Activated naive CD4-positive, alpha-beta T cell treated with anti-CD3 and anti-CD28 coated beads, Interleukin-2, amount 50 U/mL, for 72 hours (primary cell): Measurements from ENCODE around the gene ERC1. TPM values are rescaled to one million over a fixed set of nuclear protein-coding genes. Genes with fewer than 3 reads are reported as not detected.

Source experiments
- ATAC-seq, 2 donors: fragments of 150-1000 bp; cut with Tn5 transposase; 2 replicates each; pipeline ENCODE4 v1.10.0; 2021; ENCODE audit warnings: mild to moderate bottlenecking in 2 of 2, moderate library complexity in 2 of 2
- DNase-seq, 2 donors: peaks; one replicate each; pipeline ENCODE4 v3.0.0; 2021 to 2022; ENCODE audit warnings: low spot score in 2 of 2
- H3K27ac Mint-ChIP-seq, 2 donors: one replicate each; pipeline ENCODE4 v1.8.0; 2022; ENCODE audit warnings: mild to moderate bottlenecking in 2 of 2, mixed read lengths in 2 of 2
- H3K36me3 Mint-ChIP-seq, 2 donors: one replicate each; pipeline ENCODE4 v1.8.0; 2022; ENCODE audit warnings: mixed read lengths in 2 of 2
- H3K9me3 Mint-ChIP-seq, 2 donors: one replicate each; pipeline ENCODE4 v1.8.0; 2022; ENCODE audit warnings: mixed read lengths in 2 of 2
- total RNA-seq, 2 donors: library from RNA; stranded (reverse); gene quantifications; one replicate each; pipeline ENCODE4 v1.2.3, GENCODE V29; 2022

ERC1 gene
- total RNA-seq, 2 donors from 2014 or later = 22.5 to 40.9 TPM

DNA sequence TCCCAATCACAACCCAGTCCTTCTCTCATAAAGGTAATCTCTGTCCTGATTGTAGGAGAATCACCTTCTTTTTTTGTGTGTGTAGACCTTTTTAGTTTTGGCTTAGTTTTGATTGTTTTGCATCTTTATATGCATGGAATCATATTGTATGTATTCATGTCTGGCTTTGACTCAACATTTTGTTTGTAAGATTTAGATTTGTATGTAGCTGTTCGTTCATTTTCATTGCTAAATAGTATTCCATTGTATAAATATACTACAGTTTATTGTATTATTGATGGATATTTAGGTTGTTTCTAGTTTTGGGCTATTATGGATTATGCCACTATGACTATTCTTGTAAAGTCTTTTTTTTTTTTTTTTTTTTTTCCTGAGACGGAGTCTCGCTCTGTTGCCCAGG, 10.5 kb downstream of the ERC1 start:
- peaks cover 0 to 6% of the 10 kb centered on the region in 2 donors for H3K36me3 Mint-ChIP-seq
- DNase-seq = no peak
- ATAC-seq = no peak
- no peaks in the 10 kb centered on the region for H3K9me3 Mint-ChIP-seq
- H3K27ac Mint-ChIP-seq = no peak overlapping the region

DNA sequence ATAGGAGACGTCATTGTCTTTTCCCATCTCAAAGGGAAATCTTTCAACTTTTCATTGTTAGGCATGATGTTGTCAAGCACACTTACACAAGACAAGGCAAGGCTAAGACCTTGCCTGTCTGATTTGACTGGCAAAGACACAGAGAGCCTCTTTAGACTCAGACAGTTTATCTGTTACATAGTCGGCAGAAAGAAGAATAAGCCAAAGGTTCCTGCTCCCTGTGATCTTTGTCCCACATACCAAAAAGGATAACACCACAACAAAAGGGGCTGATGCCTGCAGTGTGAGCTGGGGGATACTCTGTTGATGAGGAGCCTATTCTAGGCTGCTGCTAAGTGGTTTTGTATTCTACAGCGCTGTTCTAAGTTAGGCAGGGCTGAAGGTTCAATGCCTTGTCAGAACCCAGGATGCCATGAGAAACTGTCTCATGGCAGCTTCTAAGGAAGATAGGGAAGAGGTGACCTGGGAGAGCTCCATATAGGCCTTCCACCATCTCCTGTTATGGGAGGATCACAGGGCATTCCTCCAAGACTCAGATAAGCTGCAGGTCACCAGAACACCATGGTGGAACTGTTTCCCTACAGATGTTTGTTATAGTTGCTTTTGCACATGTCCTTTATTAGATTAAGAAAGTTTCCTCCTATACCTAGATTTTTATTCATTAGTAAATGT, 12.7 kb downstream of the ERC1 start:
- no peak for ATAC-seq
- H3K27ac Mint-ChIP-seq = no peak overlapping the region
- peaks cover 0 to 6% of the 10 kb centered on the region in 2 donors for H3K36me3 Mint-ChIP-seq
- DNase-seq = no peak
- H3K9me3 Mint-ChIP-seq = no peaks in the 10 kb centered on the region

DNA sequence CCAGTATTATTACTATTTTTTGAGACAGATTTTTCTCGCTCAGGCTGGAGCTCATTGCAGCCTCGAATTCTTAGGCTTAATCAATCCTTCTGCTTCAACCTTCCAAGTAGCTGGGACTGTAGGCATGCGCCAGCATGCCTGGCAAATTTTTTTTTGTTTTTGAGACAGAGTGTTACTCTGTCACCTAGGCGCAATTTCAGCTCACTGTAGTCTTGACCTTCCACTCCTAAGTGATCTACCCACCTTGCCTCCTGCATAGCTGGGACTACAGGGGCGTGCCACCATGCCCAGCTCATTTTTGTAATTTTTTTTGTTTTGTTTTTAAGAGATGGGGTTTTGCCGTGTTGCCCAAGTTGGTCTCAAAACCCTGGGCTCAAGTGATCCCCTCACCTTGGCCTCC, 15.2 kb downstream of the ERC1 start:
- no peak overlapping the region for H3K27ac Mint-ChIP-seq
- no peaks in the 10 kb centered on the region for H3K9me3 Mint-ChIP-seq
- DNase-seq (no peak), ATAC-seq (no peak)
- peaks cover 0 to 6% of the 10 kb centered on the region in 2 donors for H3K36me3 Mint-ChIP-seq

GRCh38 chr12:1007276-1007675, 16.3 kb downstream of the ERC1 start:
- no peak for ATAC-seq
- no peaks in the 10 kb centered on the region for H3K9me3 Mint-ChIP-seq
- H3K36me3 Mint-ChIP-seq = peaks cover 0 to 6% of the 10 kb centered on the region in 2 donors
- no peak for DNase-seq
- no peak overlapping the region for H3K27ac Mint-ChIP-seq

DNA sequence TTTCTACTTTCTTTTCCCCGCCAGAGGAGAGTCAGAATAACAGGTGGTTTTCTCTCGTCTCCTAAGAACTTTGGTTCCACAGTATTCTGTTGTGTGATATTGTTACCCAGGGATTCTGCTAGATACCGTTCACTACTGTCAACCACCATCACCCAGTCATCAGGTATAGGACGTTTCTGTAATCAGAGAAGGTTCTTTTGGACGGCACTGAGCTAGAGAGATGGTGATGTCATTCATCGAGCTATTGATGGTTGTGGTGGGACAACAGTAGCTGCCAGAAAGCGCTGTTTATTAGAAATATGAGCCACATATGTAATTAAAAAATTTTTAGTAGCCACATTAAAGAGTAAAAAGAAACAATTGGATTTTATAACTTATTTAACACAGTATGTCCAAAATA, 17.0 kb downstream of the ERC1 start:
- Mint-ChIP-seq H3K36me3 (peaks cover 0 to 6% of the 10 kb centered on the region in 2 donors), H3K9me3 (no peaks in the 10 kb centered on the region), H3K27ac (no peak overlapping the region)
- ATAC-seq (no peak), DNase-seq (no peak)

DNA sequence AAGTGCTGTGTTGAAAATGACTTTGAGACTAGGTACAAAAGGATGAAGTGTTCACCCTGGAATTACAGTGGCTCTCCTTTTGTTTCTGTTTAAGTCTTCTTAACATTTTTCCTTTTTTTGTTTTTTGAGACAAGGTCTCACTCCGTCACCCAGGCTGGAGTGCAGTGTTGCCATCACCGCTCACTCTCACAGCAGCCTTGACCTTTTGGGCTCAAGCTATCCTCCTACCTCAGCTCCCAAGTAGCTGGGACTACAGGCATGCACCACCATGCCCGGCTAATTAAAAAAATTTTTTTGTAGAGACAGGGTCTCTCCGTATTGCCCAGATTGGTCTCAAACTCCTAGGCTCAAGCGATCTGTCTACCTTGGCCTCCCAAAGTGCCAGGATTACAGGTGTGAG, 20.1 kb downstream of the ERC1 start:
- Mint-ChIP-seq H3K27ac (no peak overlapping the region), H3K9me3 (no peaks in the 10 kb centered on the region), H3K36me3 (peaks cover 0 to 5% of the 10 kb centered on the region in 2 donors)
- no peak for DNase-seq
- no peak for ATAC-seq

GRCh38 chr12:1013618-1014489, 22.8 kb downstream of the ERC1 start:
- peaks cover 0 to 5% of the 10 kb centered on the region in 2 donors for H3K36me3 Mint-ChIP-seq
- peak overlapping the region in 1 of 2 donors; percentile 29 for H3K27ac Mint-ChIP-seq
- no peak for ATAC-seq
- H3K9me3 Mint-ChIP-seq = no peaks in the 10 kb centered on the region
- DNase-seq = no peak

GRCh38 chr12:1019283-1019682, 28.3 kb downstream of the ERC1 start:
- DNase-seq (no peak), ATAC-seq (no peak)
- Mint-ChIP-seq H3K9me3 (no peaks in the 10 kb centered on the region), H3K27ac (no peak overlapping the region), H3K36me3 (peaks cover 5 to 7% of the 10 kb centered on the region in 2 donors)

GRCh38 chr12:1020389-1020788, 29.4 kb downstream of the ERC1 start:
- ATAC-seq (peak in 1 of 2 donors; percentile 86), DNase-seq (no peak)
- Mint-ChIP-seq H3K9me3 (no peaks in the 10 kb centered on the region), H3K36me3 (peaks cover 5 to 7% of the 10 kb centered on the region in 2 donors), H3K27ac (peak overlapping the region; percentile 6 to 43)

GRCh38 chr12:1022032-1022970, 31.3 kb downstream of the ERC1 start:
- Mint-ChIP-seq H3K36me3 (peaks cover 6 to 7% of the 10 kb centered on the region in 2 donors), H3K9me3 (no peaks in the 10 kb centered on the region), H3K27ac (no peak overlapping the region)
- ATAC-seq (no peak), DNase-seq (no peak)

DNA sequence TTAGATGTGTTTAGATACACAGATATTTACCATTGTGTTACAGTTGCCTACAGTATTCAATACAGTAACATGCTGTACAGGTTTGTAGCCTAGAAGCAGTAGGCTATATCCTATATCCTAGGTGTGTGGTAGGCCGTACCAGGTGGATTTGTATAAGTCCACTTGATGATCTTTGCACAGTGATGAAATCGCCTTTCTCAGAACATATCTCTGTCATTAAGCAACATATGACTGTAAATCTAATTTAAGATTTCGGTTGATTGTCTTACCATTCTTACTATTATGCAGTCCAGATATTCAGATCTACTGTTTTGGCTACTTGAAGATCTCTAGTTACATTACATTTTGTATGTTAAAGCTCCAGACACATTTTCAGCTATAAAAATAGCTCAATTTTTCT, 39.8 kb downstream of the ERC1 start:
- Mint-ChIP-seq H3K36me3 (peaks cover 5 to 11% of the 10 kb centered on the region in 2 donors), H3K27ac (no peak overlapping the region)
- no peak for ATAC-seq

DNA sequence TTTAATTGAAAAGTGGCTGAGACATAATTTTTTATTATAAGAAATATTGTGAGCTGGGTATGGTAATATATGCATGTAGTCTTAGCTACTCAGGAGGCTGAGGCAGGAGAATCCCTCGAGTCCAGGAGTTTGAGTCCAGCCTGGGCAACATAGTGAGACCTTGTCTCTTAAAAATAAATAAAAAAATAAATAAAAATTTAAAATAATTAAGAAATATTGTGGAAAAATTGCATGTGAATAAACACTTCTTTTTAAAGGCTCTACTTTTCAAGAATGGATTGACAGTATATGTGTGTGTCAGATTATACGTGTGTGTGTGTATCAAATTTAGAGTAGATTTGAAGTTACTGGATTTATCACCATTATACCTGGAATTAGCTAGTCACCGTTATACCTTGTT, 43.2 kb downstream of the ERC1 start:
- Mint-ChIP-seq H3K9me3 (no peaks in the 10 kb centered on the region), H3K27ac (no peak overlapping the region), H3K36me3 (peaks cover 0 to 5% of the 10 kb centered on the region in 2 donors)
- no peak for ATAC-seq
- no peak for DNase-seq

More for the DNA sequence above, 39.8 kb downstream of the ERC1 start:
- no peak for DNase-seq
- no peaks in the 10 kb centered on the region for H3K9me3 Mint-ChIP-seq

GRCh38 chr12:1034751-1035457, 43.9 kb downstream of the ERC1 start:
- Mint-ChIP-seq H3K9me3 (no peaks in the 10 kb centered on the region), H3K27ac (no peak overlapping the region), H3K36me3 (peaks cover 0 to 5% of the 10 kb centered on the region in 2 donors)
- DNase-seq (no peak), ATAC-seq (no peak)

GRCh38 chr12:1041478-1041877, 50.5 kb downstream of the ERC1 start:
- no peaks in the 10 kb centered on the region for H3K9me3 Mint-ChIP-seq
- no peak overlapping the region for H3K27ac Mint-ChIP-seq
- no peak for ATAC-seq
- DNase-seq = no peak
- H3K36me3 Mint-ChIP-seq = no peaks in the 10 kb centered on the region

GRCh38 chr12:1044199-1044598, 53.2 kb downstream of the ERC1 start:
- Mint-ChIP-seq H3K36me3 (no peaks in the 10 kb centered on the region), H3K9me3 (no peaks in the 10 kb centered on the region), H3K27ac (no peak overlapping the region)
- DNase-seq (no peak), ATAC-seq (no peak)

GRCh38 chr12:1044696-1045095, 53.7 kb downstream of the ERC1 start:
- Mint-ChIP-seq H3K9me3 (no peaks in the 10 kb centered on the region), H3K36me3 (no peaks in the 10 kb centered on the region), H3K27ac (no peak overlapping the region)
- ATAC-seq (no peak), DNase-seq (no peak)
